Measurements from ENCODE around the gene ZBP1. TPM values are rescaled to one million over a fixed set of nuclear protein-coding genes. Genes with fewer than 3 reads are reported as not detected.

The ZBP1 gene
- polyA plus RNA-seq, 1 donor, result 0.33 TPM

GRCh38 chr20:57618091-57618763 lies 2.0 kb downstream of the ZBP1 start:
- DNase-seq (ENCODE audit: low read depth), result no peak

- DNase-seq (ENCODE audit: low read depth), result no peak
Observed at GRCh38 chr20:57617079-57617795, 3.0 kb downstream of the ZBP1 start.

DNA sequence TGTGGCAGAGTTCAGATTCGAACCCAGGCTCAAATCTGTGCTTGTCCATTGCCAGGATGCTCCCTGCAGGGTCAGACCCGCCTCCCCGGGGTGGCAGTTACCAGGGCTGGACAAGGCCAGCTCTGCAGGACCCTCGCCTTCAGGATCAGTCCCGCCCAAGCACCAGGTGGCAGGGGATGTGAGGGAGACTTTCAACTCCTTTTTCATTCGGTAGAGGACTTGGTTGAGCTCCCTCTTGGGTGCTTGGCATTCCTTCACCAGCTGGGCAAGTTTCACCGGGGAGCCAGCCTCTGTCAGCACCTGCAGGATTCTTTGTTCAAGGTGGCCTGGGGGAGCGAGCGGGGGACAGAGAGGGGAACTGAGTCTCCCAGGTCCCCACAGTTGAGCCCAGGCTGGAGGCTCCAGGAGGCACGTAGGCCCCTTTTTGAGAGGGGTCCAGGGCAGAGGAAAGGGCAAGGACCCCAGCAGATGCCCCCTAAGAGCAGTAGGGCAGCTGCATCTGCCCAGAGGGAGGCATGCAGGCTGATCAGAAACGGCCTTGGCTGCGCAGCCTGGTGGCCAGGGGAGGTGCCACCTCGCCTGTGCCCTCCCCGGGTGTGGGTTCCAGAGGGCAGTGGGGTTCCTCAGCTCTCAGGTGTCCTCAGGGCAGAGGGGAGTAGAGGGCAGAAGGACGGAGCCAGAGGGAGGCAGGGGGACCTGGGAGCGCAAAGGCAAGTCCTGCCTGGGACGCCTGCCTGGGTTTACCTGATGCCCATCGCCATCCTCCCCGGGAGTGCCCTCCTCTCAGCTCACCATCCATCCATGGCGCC lies 3.9 kb downstream of the ZBP1 start:
- no peak for DNase-seq (ENCODE audit: low read depth)

DNA sequence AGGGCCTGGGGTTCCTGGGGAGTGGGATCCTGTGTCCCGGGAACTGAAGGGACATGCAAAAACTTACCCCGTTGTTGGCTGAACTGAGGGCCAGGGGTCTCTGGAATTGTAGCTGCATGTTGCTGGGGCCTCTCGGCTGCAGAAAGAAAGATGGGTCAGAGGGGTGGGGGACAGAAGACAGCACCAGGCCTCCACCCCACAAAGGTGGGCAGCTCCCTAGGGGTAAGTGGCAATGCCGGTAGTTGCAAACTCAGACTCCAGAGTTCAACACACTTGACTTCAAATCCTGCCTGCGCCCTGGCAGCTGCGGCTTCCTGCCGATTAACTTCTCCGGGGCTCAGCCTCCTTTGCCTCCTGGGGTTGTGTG lies 4.8 kb downstream of the ZBP1 start:
- no peak for DNase-seq (ENCODE audit: low read depth)

GRCh38 chr20:57614490-57615444 lies 5.5 kb downstream of the ZBP1 start:
- no peak for DNase-seq (ENCODE audit: low read depth)

DNA sequence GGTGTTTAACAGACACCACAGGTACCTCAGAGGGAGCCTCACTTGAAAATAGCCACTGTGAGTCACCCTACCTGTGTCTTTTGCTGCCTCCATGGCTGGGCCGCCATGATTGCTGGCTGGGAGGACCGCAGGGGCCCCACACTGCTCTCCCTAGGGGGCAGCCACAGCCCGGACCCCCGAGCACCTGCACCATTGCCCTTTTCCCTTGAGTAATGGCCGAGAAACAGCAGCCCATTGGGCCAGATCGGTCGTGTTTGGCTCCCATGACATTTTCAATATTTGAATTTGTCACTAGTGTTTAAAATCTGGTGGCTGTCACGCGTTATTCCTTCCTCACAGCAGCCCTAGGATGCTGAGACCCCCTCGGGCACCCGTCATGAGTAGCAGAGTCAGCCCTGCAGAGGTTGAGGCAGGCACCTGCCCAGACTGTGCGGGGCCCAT lies 6.7 kb downstream of the ZBP1 start:
- DNase-seq (ENCODE audit: low read depth), result no peak

GRCh38 chr20:57612916-57613315 lies 7.3 kb downstream of the ZBP1 start:
- DNase-seq (ENCODE audit: low read depth), result no peak

- no peak for DNase-seq (ENCODE audit: low read depth)
Observed at GRCh38 chr20:57612436-57612835, 7.8 kb downstream of the ZBP1 start.

DNA sequence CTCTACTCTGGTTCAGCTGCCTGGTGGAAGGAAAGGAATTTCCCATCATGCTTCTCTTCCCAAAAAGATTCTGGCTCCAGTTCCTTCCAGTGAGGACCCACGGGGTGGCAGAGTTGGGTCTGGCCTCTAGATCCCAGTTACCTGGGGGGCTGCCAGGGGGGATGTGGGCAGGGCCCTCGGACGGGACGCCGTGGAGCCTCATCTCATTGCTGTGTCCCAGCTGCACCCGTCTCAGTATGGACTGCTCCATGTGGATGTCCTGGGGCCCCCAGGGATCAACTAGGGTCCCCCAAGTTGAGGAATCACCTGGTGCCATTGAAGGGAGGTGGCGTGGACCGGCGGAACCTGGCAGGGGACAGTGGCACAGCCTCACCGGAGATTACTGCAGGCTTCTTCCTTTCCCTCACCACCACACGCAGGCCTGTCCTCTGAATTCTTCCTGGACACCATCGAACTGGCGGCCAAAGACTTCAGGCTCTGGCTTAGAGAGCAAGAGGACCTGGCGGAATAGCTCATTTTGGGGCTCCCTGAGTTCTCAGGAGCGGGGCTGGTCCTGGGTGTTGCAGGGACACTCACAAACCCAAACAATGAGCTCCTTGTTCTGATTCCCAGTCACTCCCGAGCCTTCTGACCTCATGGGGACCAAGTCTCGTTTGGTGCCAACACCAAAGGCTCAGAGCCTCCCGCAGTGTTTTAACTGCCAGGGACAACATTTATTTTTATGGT lies 8.5 kb downstream of the ZBP1 start:
- DNase-seq (ENCODE audit: low read depth), result no peak

- no peak for DNase-seq (ENCODE audit: low read depth)
Observed at GRCh38 chr20:57610261-57610952, 9.8 kb downstream of the ZBP1 start.

DNA sequence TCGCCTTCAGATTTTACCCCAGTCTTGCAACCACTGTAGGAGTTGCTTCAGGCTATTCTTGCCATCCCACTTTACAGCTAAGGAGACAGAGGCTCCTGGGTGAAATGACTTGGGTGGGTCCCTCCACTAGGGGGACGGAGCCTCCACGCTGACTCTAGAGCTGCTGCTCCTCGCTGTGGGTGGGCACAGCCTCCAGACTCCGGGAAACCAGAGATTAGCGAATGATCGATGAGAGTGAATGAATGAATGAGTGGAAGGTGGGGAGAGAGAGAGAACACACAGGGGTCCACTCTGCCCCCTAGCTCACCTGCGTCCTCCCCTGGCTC lies 10.4 kb downstream of the ZBP1 start:
- DNase-seq (ENCODE audit: low read depth), result no peak

- DNase-seq (ENCODE audit: low read depth), result no peak
Observed at GRCh38 chr20:57609086-57609841, 11.0 kb downstream of the ZBP1 start.

DNA sequence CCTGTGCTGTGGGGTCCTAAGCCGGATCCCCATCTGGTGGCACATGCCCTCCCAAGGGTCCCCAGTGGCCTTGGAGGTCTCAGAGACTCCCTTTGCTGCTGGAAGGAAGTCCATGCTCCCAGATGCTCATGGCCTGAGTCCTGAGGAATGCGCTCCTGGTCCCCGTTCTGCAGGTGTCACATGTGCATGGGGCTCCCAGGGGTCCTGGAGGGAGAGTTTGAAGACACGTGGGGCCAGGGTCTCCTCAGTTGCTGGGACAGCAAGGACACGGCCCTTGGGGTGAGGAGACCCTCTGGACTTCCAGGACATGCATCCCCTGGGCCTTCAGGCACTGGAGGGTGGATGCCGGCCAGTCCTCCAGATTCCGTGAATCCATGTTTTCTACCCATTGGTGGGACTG lies 11.7 kb downstream of the ZBP1 start:
- DNase-seq (ENCODE audit: low read depth), result no peak

DNA sequence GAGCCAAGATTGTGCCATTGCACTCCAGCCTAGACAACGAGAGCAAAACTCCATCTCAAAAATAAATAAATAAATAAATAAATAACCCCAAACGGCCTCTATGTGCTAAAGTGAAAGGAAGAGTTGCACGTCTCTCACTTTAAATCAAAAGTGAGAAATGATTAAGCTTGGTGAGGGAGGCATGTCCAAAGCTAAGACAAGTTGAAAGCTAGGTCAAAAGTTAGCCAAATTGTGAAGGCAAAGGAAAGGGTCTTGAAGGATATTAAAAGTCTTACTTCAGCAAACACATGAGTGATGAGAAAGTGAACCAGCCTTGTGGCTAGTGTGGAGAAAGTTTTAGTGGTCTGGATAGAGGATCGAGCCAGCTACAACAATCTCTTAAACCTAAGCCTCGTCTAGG lies 14.3 kb downstream of the ZBP1 start:
- DNase-seq (ENCODE audit: low read depth), result no peak

DNA sequence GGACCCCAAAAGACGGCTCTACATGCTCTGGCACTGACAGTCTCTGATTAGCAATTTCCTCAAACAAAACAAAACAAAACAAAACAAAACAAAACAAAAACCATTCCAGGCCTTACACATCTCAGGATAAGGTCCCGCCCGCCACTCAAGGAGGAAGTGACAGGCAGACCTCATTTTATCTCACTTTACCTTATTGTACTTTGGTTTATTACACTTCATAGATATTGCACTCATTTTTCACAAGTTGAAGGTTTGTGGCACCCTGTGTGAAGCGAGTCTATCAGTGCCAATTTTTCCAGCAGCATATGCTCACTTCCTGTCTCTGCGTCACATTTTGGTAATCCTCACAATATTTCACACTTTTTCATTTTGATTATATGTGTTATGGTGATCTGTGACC lies 15.2 kb downstream of the ZBP1 start:
- no peak for DNase-seq (ENCODE audit: low read depth)

- DNase-seq (ENCODE audit: low read depth), result no peak
Observed at GRCh38 chr20:57603120-57603519, 17.1 kb downstream of the ZBP1 start.

GRCh38 chr20:57601737-57602136 lies 18.5 kb downstream of the ZBP1 start:
- DNase-seq (ENCODE audit: low read depth), result no peak

- DNase-seq (ENCODE audit: low read depth), result no peak
Observed at GRCh38 chr20:57601211-57601570, 19.0 kb downstream of the ZBP1 start.

DNA sequence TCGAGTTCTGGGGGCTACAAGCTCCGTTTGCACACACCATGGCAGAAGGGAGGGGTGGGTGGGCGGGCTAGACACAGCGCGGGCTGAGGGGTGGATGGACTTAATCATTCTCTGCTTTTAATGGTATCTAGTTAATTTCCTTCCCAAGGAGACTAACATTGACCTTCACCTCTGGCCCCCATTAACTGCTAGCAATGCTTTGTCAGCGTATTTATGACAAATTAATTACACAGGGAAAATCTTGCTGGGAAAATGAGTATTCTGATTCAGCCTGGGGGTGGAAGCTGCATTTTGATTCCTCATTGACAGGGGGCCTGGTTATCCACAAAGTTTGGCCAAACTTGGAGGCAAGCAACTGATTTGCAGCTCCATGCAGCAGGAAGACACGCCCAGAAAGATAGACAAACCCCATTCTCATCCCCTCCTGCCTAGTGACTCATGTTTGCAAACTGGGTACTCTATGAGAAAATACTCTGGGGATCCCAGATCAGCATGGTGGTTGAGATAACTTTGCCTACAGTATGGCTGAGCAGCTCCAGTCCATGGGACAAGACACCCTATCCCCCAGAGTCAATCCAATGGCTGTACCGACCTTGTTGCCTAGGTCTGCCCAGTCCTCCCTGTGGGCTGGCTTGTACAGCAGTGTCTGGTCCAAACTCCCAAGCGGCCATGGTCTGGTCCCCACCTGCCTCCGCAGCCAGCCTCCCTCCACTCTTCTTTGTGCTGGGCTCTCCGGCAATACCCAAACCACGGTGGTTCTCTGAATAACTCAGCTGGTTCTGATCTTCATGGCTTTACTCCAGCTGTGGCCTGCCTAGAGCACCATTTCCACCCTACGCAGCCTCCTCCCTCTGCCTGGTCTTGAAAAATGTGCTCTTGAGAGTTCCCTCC lies 19.7 kb downstream of the ZBP1 start:
- no peak for DNase-seq (ENCODE audit: low read depth)

All from forelimb muscle (tissue), 1 donor.